GM18519 (cell line): ENCODE measurements around the gene SCP2.

Source experiments
- ATAC-seq: cut with Tn5 transposase; IDR thresholded peaks from one replicate; pipeline ENCODE4 v1.9.1; 2021; ENCODE audit warnings: mild to moderate bottlenecking, moderate library complexity; ENCODE audit not compliant: unreplicated experiment, low FRiP score

SCP2 gene

GRCh38 chr1:53025034-53025768 lies 98.1 kb downstream of the SCP2 start:
- ATAC-seq: no peak

- no peak for ATAC-seq
Observed at GRCh38 chr1:53025769-53026112, 98.7 kb downstream of the SCP2 start.

GRCh38 chr1:53026254-53026653 lies 99.2 kb downstream of the SCP2 start:
- ATAC-seq: no peak

DNA sequence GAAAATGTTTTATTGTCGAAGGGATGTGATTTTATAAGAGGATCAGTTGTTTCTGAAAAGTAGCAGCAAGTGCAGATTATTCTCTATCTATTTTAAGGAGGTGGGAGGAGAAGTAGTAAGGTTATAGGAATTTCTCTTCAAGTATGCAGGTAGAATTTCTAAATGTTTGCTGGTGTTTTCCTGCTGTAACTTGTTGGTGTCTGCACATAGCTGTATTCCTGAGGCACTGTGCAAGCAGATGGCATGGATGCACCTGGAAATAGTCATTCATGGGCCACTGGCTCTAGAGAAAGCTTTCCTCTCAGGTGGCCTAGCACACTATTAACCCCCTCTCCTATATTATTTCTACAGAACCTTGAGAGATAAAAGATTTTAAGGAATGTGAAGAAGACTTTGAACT lies 104.7 kb downstream of the SCP2 start:
- no peak for ATAC-seq

DNA sequence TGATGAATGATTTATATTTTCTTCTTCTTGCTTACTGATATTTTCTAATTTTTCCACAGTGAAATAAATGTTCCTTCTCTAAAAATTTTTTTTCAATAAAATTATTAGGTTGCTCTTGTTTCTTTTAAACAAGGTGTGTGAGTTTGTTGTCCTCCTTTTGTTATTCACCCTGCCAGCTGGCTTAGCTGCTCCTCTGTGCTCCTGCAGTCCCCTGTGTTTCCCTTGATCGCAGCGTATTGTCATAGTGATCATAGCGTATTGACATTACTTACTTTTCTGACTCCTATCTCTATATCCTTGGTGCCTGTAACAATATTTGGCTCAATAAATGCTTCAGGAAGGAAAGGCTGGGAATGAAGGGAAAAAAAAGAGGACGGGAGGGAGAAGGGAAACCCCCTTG lies 110.1 kb downstream of the SCP2 start:
- no peak for ATAC-seq

- no peak for ATAC-seq
Observed at GRCh38 chr1:53038566-53038965, 111.5 kb downstream of the SCP2 start.

- ATAC-seq: no peak
Observed at GRCh38 chr1:53043271-53043670, 116.2 kb downstream of the SCP2 start.

GRCh38 chr1:53044926-53045325 lies 117.8 kb downstream of the SCP2 start:
- ATAC-seq: no peak

DNA sequence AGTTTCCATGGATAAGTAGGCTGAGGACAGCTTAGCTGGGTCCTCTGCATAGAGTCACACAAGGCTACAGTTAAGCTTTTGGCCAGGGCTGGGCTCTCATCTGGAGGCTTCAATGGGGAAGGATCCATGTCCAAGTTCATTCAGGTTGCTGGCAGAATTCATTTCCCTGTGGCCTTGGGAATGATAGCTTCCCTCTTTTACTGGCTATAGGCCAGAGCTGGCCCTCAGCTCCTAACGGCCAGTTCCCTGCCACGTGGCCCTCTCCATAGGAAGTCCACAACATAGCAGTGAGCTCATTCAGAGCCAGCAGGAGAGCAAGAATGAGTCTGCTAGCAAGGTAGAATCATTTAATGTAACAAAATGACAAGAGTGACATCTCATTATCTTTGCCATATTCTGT lies 119.9 kb downstream of the SCP2 start:
- ATAC-seq: no peak

GRCh38 chr1:53047737-53048736 lies 121.0 kb downstream of the SCP2 start:
- no peak for ATAC-seq

- ATAC-seq: no peak
Observed at GRCh38 chr1:53048960-53049573, 122.0 kb downstream of the SCP2 start.

DNA sequence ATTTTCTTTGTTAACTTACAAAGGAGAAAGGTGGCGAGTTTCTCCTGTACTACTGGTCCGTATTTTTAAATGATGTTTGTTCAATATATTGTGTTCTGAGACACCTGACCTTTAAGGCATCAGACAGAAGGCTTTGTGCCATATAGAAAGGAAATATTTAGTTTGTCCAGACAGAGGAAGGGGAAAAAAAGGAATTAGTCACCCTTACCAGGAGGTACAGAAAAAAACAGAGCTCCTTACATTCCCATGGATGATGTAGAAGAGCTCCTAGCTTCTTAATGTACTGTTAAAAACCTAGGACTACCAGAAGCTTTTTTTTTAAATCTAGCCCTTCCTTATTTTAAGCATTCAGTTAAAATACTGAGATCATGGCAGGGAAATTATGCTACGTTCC lies 122.5 kb downstream of the SCP2 start:
- no peak for ATAC-seq

- no peak for ATAC-seq
Observed at GRCh38 chr1:53050310-53050709, 123.2 kb downstream of the SCP2 start.

- ATAC-seq: no peak
Observed at GRCh38 chr1:53051676-53052075, 124.6 kb downstream of the SCP2 start.

DNA sequence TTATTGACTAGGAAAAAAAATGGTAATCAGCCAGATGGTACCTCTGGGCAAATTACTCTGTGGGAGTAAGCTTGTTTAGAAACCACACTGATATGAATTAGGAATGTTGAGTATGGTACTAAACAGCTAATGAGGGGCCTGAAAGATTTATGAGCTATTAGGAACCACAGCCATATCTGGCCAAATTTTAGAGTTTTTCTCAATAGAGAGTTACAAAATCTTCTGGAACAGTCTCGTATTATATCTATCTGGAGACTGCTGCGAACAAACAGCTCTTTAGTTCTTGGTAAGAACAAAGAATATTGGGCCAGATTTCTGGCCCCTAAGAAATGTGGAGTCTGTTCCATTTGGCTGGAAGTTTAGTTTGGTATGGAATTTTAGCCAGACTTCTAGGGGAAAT lies 130.1 kb downstream of the SCP2 start:
- no peak for ATAC-seq

GRCh38 chr1:53060579-53060978 lies 133.5 kb downstream of the SCP2 start:
- ATAC-seq: no peak

- no peak for ATAC-seq
Observed at GRCh38 chr1:53061123-53061858, 134.2 kb downstream of the SCP2 start.

- ATAC-seq: no peak
Observed at GRCh38 chr1:53061859-53062707, 135.0 kb downstream of the SCP2 start, which contains the start of gene PODN. Gene PODN (plus strand): TSS chr1:53062213. CDS start chr1:53069856, 7,643 bp downstream.

DNA sequence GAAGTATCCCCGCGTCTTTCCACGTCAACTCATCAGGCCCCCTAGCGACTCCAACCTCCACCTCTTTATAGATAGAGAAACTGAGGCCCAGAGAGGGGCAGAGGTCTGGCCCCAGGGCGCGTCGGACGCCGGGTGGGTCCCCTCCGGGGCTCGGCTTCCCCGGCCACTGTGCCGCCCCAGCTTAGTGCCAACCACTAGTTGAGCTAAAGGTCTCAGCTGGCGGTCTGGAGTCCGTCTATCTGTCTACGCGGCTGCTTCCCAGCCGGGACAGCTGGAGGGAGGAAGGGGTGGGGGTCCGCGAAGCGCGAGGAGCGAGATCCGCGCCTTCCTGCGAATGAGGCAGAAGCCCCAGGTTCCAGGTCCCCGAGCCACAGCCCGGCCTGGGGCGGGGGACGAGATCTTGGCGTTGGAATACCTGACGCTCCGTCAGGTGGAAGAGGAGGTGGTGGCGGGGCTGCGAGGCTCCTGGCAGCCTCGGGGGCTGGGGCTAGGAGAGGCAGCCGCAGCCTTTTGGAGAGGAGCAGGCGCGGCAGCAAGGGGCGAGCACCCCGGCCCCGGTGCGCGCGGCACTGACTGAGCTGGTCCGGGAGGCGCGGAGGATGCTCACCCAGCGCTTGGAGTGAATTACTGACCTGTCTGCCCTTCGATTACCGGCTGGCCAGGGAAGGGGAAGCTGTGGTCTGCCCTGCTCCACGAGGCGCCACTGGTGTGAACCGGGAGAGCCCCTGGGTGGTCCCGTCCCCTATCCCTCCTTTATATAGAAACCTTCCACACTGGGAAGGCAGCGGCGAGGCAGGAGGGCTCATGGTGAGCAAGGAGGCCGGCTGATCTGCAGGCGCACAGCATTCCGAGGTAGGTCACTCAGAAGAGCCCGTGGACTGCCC lies 135.9 kb downstream of the SCP2 start:
- no peak for ATAC-seq
